Central memory CD4-positive, alpha-beta T cell (primary cell): Measurements from ENCODE around the gene MAML3.

Experiments used
- DNase-seq: peaks from one replicate; pipeline ENCODE4 v3.0.0; 2022

MAML3 gene

GRCh38 chr4:139669335-139669734 lies 484.6 kb downstream of the MAML3 start:
- DNase-seq = no peak

- no peak for DNase-seq
These were observed 485.3 kb downstream of the MAML3 start for GRCh38 chr4:139668658-139669201.

GRCh38 chr4:139668036-139668435 lies 485.9 kb downstream of the MAML3 start:
- no peak for DNase-seq
